Stimulated activated CD4-positive, alpha-beta T cell treated with anti-CD3 and anti-CD28 coated beads, TNF-alpha, amount 100 ng/mL, for 4 hours (primary cell): ENCODE results near the gene BTNL2.
"Not testable (repeated sequence)": the region's sequence is repeated elsewhere in the genome, so short reads cannot be mapped to it uniquely, and the experiment has no call there.

Experiments
- DNase-seq, 3 experiments: peaks; one replicate each; pipeline ENCODE4 v3.0.0-alpha.2; 2020; ENCODE audit warnings: low read depth in 3 of 3

The BTNL2 gene, protein sequence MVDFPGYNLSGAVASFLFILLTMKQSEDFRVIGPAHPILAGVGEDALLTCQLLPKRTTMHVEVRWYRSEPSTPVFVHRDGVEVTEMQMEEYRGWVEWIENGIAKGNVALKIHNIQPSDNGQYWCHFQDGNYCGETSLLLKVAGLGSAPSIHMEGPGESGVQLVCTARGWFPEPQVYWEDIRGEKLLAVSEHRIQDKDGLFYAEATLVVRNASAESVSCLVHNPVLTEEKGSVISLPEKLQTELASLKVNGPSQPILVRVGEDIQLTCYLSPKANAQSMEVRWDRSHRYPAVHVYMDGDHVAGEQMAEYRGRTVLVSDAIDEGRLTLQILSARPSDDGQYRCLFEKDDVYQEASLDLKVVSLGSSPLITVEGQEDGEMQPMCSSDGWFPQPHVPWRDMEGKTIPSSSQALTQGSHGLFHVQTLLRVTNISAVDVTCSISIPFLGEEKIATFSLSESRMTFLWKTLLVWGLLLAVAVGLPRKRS

GRCh38 chr6:32406857-32407256 is at the start of gene BTNL2:
TSS of gene BTNL2 (minus strand) at chr6:32407181. CDS start at chr6:32407123, 58 bp downstream.
- DNase-seq, result no peak

GRCh38 chr6:32449088-32449736 is 42.2 kb upstream of the BTNL2 start:
- DNase-seq, result no peak

DNA sequence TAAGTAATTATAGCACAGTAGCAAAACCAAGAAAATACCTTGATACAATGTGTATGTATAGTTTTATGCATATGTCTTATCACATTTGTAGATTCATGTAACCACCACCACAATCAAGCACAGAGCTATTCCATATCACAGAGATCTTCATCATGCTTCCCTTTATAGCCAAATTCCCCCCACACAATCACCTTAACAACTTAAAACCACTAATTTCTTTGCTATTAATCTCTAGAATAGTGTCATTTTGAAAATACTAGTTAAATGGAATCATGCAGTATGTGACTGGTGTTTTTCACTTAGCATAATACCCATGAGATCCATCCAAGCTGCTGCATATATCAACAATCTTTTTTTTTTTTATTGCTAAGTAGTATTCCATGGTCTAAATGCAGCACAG is 41.0 kb upstream of the BTNL2 start:
- DNase-seq, result no peak

DNA sequence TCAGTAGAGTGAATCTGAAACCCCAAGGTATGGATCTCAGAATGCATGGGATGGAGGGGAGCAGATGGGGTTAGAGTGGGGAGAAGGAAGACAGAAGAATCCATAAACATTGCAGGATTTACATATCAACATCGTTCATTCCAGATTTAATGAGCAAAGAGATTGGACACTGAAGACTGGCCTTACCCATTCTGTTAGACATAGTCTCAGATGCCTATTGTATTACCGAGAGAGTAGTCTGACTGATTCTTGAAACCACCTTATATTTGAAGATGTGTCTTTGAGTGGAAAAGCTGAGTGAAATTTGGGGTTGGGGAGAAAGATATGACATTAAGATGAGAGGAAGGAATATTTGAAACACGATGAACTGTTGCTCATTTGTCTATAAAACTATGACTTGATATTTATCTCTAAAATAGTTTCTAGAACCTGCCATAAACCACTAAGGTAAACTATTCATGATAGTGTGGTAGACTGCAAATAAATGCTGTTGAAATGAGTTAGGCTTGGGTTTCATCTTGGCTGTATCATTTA is 38.4 kb upstream of the BTNL2 start:
- DNase-seq, result no peak

DNA sequence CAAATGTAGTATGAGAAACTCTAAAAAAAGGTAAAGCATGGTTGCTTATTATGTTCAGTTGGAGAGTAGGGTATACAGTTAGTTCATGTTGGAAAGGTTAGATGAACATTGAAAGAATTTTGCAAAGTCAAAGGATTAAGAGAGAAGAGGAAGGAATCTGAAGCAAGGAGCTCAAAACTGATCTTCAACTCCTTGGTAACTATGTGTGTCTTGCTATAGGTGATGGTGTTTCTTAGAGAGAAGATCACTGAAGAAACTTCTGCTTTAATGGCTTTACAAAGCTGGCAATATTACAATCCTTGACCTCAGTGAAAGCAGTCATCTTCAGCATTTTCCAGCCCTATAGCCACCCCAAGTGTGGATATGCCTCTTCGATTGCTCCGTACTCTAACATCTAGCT is 37.5 kb upstream of the BTNL2 start:
- DNase-seq, result no peak

DNA sequence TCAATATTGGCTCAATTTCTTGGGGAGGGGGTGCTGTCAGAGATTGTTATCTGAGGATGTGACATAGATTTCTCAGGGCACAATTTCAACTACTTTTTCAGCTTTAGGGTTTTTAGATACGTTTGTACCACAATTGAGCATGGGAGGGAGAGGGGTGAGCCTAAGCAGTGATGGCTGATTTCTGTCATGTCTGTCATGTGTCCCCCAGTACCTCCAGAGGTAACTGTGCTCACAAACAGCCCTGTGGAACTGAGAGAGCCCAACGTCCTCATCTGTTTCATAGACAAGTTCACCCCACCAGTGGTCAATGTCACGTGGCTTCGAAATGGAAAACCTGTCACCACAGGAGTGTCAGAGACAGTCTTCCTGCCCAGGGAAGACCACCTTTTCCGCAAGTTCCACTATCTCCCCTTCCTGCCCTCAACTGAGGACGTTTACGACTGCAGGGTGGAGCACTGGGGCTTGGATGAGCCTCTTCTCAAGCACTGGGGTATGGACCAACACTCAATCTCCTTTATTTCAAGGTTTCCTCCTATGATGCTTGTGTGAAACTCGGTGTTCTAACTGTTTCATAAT is 36.1 kb upstream of the BTNL2 start:
- no peak for DNase-seq

GRCh38 chr6:32442243-32442667 is 35.3 kb upstream of the BTNL2 start:
- DNase-seq, result no peak

- DNase-seq, result peak in 2 of 3 experiments; percentile 2 to 8
Measured at GRCh38 chr6:32439602-32440214, 32.7 kb upstream of the BTNL2 start, which contains the start of gene HLA-DRA. TSS of gene HLA-DRA (plus strand) at chr6:32439887. CDS start at chr6:32439951, 64 bp downstream.

DNA sequence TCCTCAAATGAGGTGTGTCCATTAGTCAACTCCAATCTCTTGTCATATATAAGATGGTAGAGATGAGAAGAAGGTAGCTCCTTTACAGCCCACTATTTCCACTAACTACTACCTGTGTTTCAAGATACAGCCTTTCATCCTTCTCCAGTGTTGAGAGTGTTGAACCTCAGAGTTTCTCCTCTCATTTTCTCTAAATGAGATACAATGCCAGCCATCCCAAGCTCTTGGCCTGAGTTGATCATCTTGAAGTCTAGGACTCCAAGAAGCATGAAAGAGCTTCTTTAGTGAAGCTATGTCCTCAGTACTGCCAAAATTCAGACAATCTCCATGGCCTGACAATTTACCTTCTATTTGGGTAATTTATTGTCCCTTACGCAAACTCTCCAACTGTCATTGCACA is 32.2 kb upstream of the BTNL2 start:
- DNase-seq, result no peak

DNA sequence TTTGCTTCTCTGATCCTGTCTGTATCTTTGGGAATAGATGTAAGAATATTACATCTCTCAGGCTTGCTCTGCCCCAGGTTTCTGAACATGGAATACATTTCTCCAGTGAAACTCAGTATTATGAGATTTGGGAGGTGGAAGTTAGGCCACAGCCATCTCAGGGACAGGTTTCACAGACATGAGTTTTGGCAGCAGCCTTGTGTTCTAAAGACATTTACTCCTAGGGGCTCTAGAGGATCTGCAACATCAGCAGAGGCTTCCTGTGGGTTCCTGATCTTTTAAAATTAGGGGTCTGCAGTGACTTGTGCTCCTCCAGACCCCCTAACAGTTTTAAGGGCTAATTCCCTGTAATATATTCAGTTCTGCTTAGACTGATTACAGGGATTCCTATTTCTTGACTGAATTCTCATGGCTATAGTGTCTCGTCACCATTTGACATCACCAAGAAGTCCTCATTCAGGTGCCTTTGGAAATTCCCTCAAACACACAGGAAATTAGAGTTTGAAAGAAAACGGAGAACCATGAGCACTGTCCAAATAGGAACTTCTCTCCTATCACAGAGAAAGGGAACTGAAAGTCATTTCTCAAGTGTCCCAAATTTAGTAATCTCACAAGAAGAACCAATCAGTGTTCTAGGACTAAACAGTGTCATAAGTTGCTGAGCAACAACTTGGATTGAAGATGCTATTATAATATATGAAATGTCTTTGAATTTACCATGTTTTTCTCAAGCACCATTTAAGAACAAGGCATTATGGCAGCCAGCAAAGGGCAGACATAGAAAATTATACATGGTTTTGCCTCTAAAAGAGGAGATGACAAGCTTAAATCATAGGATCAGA is 30.2 kb upstream of the BTNL2 start:
- no peak for DNase-seq

DNA sequence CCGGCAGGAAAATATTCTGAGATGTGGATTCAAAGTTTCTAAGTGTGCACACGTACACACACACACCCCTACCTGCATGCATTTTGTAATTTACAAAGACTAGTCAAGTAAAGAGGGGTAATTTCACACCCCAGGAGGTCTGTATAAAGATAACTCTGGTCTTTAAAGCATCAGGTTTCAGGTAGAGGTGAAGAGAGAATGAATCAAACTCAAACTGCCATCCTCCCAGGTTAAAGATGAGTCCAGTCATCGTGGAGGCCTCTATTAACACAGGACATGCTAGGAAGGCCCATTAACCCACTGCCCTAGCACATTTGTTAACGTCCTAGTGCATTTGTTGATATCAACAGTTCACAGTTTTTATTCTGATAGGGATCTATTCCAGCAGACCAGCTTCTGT is 29.2 kb upstream of the BTNL2 start:
- no peak for DNase-seq

GRCh38 chr6:32433950-32434349 is 27.0 kb upstream of the BTNL2 start:
- not testable (repeated sequence) for DNase-seq

DNA sequence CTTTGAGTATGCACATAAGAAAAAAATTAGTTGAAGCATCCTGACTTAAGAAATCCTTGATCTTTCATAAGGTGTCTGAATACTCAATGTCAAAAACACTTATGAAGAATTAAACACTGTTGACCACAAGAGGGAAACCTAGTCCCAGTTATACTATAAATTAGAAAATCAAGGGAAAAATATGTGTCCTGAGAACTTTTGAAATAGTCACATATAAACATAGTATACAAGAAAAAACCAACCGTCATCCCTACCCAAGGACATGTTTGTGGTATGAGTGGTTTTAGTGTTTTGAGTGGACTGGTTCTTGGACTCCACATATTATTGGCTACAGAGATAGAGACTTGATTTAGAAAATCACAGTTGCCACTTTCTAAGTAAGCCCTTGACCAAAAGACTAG is 25.1 kb upstream of the BTNL2 start:
- DNase-seq, result no peak

DNA sequence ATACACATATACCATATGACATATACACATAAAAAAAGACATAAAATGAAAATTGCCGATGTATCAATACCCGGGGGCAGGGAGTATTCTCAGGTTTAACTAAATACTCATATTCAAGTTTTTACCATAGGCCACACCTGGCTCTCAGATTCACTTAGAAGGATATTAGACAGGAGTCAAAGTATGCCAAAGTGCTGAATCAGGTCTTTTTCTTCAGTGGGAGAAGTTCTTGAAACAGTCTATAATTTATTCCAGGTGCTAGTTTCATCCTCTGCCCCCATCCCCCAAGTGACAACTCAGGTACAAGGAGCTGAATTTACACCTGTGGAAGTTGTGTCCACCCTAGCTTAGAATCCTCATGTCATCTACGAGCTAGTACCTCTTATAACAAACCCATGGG is 24.2 kb upstream of the BTNL2 start:
- DNase-seq, result no peak

- DNase-seq, result no peak
Measured at GRCh38 chr6:32430179-32430578, 23.2 kb upstream of the BTNL2 start.

GRCh38 chr6:32427934-32428474 is 21.0 kb upstream of the BTNL2 start:
- DNase-seq, result no peak

GRCh38 chr6:32427218-32427617 is 20.2 kb upstream of the BTNL2 start:
- DNase-seq, result no peak

GRCh38 chr6:32426338-32426737 is 19.4 kb upstream of the BTNL2 start:
- no peak for DNase-seq

- DNase-seq, result no peak
Measured at GRCh38 chr6:32424589-32425300, 17.8 kb upstream of the BTNL2 start.

DNA sequence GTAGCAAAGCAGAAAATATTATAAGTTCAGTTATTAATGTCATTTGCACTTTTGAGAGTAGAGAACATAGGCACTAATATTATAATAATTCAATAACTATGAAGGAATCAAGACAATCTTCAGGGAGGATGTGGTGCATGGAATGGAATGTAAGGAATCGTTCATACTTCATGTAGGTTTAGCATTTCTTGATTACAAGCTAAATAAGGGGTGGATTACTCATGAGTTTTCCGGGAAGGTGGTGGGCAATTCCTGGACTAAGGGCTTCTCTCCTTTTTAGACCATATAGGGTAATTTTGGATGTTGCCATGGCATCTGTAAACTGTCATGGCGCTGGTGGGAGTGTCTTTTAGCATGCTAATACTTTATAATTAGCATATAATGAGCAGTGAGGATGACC is 9.1 kb upstream of the BTNL2 start:
- no peak for DNase-seq
